B cell (primary cell): Measurements from ENCODE around the gene LDB3. TPM values are rescaled to one million over a fixed set of nuclear protein-coding genes. Genes with fewer than 3 reads are reported as not detected.

Experiments
- ATAC-seq: fragments of 200-7000 bp; cut with Tn5 transposase; one replicate; pipeline ENCODE4 v1.10.0; 2021; ENCODE audit warnings: low read depth, mild to moderate bottlenecking, moderate number of reproducible peaks, moderate library complexity
- CTCF ChIA-PET: fragments of 350-600 bp; sonication (Branson Sonifier 250); formaldehyde crosslinking; loops from one replicate; lab custom pipeline; 2021; ENCODE audit warnings: antibody characterized with exemption, inconsistent platforms; lab: Charles Lee
- POLR2A ChIA-PET: fragments of 350-600 bp; sonication (Branson Sonifier 250); formaldehyde crosslinking; loops from one replicate; lab custom pipeline; 2021; ENCODE audit warnings: antibody characterized with exemption; lab: Charles Lee
- DNase-seq: peaks from one replicate; pipeline ENCODE4 v3.0.0; 2013
- H2AFZ ChIP-seq: 2 replicates; pipeline ENCODE4 v1.6.1; 2012; ENCODE audit warnings: mild to moderate bottlenecking, low read depth, low read length; ENCODE audit not compliant: insufficient read depth, poor library complexity, severe bottlenecking
- H3K27ac ChIP-seq, 2 donors: 1 replicate in 1 of 2; 2 replicates in 1 of 2; pipeline ENCODE4 v1.5.1; 2012 to 2013; ENCODE audit warnings: low read length in 2 of 2, mild to moderate bottlenecking in 2 of 2, moderate library complexity in 1 of 2
- H3K27me3 ChIP-seq, 4 experiments: fragments of 200-600 bp in 1 of 4; sonication (generic) in 1 of 4; replicated peaks in 1 of 4; 1 replicate in 2 of 4; 2 replicates in 2 of 4; pipeline versions ENCODE4 v1.6.1 to v1.7.0; 2013 to 2016; ENCODE audit warnings: low read length in 3 of 4, mild to moderate bottlenecking in 2 of 4, mixed read lengths in 1 of 4, moderate library complexity in 1 of 4; ENCODE audit not compliant: insufficient read depth in 4 of 4, control insufficient read depth in 3 of 4; ENCODE audit errors: control extremely low read depth in 1 of 4
- H3K36me3 ChIP-seq, 2 experiments: replicated peaks in 1 of 2; 1 replicate in 1 of 2; 2 replicates in 1 of 2; pipeline versions ENCODE4 v1.6.1 to v1.7.1; 2013; ENCODE audit warnings: low read length in 1 of 2; ENCODE audit not compliant: insufficient read depth in 2 of 2, control insufficient read depth in 1 of 2; ENCODE audit errors: control extremely low read depth in 1 of 2, extremely low read depth in 1 of 2
- H3K4me1 ChIP-seq, 2 donors: fragments of 200-600 bp in 1 of 2; sonication (generic) in 1 of 2; 1 replicate in 1 of 2; 2 replicates in 1 of 2; pipeline versions ENCODE4 v1.5.1 to v1.6.1; 2013 to 2017; ENCODE audit warnings: low read length in 2 of 2; ENCODE audit not compliant: control insufficient read depth in 2 of 2, insufficient read depth in 2 of 2
- H3K4me2 ChIP-seq: replicated peaks from 2 replicates; pipeline ENCODE3; 2012; ENCODE audit warnings: mild to moderate bottlenecking, low read depth, low read length; ENCODE audit not compliant: poor library complexity, severe bottlenecking
- H3K4me3 ChIP-seq, 5 experiments: fragments of 200-600 bp in 1 of 5; sonication (generic) in 1 of 5; 1 replicate in 3 of 5; 2 replicates in 2 of 5; pipeline versions ENCODE4 v1.5.1 to v1.7.0; 2011 to 2016; ENCODE audit warnings: low read length in 4 of 5, mild to moderate bottlenecking in 4 of 5, low read depth in 2 of 5, control low read depth in 1 of 5, moderate library complexity in 1 of 5; ENCODE audit not compliant: insufficient read depth in 1 of 5; ENCODE audit errors: control extremely low read depth in 1 of 5, extremely low read depth in 1 of 5
- H3K79me2 ChIP-seq: fragments of 200-600 bp; sonication (generic); one replicate; pipeline ENCODE4 v1.6.0; 2016; ENCODE audit warnings: low read length; ENCODE audit not compliant: control insufficient read depth, insufficient read depth
- H3K9ac ChIP-seq: fragments of 200-600 bp; sonication (generic); 2 replicates; pipeline ENCODE4 v1.6.1; 2017; ENCODE audit warnings: mild to moderate bottlenecking, low read length, moderate library complexity
- H3K9me3 ChIP-seq, 3 donors: one replicate each; pipeline versions ENCODE4 v1.6.1 to v1.7.1; 2013; ENCODE audit warnings: low read length in 2 of 3; ENCODE audit not compliant: control insufficient read depth in 2 of 3, insufficient read depth in 1 of 3; ENCODE audit errors: control extremely low read depth in 1 of 3
- H4K20me1 ChIP-seq: 2 replicates; pipeline ENCODE4 v1.6.0; 2012; ENCODE audit warnings: mild to moderate bottlenecking, low read length; ENCODE audit not compliant: insufficient read depth, control insufficient read depth, poor library complexity, severe bottlenecking
- H3K27ac Mint-ChIP-seq: one replicate; pipeline ENCODE4 v1.8.0; 2021; ENCODE audit warnings: mixed read lengths
- H3K27me3 Mint-ChIP-seq: one replicate; pipeline ENCODE4 v1.8.0; 2021; ENCODE audit warnings: mixed read lengths
- H3K4me1 Mint-ChIP-seq: one replicate; pipeline ENCODE4 v1.8.0; 2021; ENCODE audit warnings: mixed read lengths
- H3K4me3 Mint-ChIP-seq: one replicate; pipeline ENCODE4 v1.8.0; 2021; ENCODE audit warnings: mixed read lengths
- H3K9me3 Mint-ChIP-seq: one replicate; pipeline ENCODE4 v1.8.0; 2022; ENCODE audit warnings: mixed read lengths; ENCODE audit not compliant: insufficient read depth
- EZH2 ChIP-seq: IDR thresholded peaks from 2 replicates; pipeline ENCODE4 v1.6.1; 2012; ENCODE audit warnings: borderline replicate concordance, low read depth, mild to moderate bottlenecking, moderate library complexity, low read length; ENCODE audit not compliant: insufficient read depth, poor library complexity, severe bottlenecking
- WGBS: methylation state at CpG from one replicate; pipeline ENCODE4 v1.1.5; 2013; ENCODE audit warnings: missing lambda C conversion rate; ENCODE audit not compliant: insufficient coverage; 5-methylcytosine and 5-hydroxymethylcytosine counted together
- intact Hi-C: fragments of 100-400 bp; cut with micrococcal nuclease; formaldehyde crosslinking; loops from one replicate; pipeline ENCODE4 v1.10.0; 2022
- polyA plus RNA-seq: library from polyadenylated mRNA; depleted of rRNA; stranded (reverse); fragments of >200 nt; gene quantifications from 2 replicates; pipeline ENCODE4 v1.2.3, GENCODE V29; 2012
- total RNA-seq, 2 donors: library from RNA; stranded (reverse); fragments of 120-200 nt in 1 of 2; gene quantifications; 1 replicate in 1 of 2; 2 replicates in 1 of 2; pipeline versions ENCODE4 v1.2.3 to v1.2.4, GENCODE V29; 2013 to 2022
- TF ChIP-seq, protein P1 (sequence below): fragments of 200-600 bp; IDR thresholded peaks from one replicate; pipeline ENCODE4 v1.8.0; 2022; ENCODE audit warnings: antibody characterized with exemption, mild to moderate bottlenecking

The LDB3 gene
- total and polyA plus RNA-seq, 2 donors (not counting 1 experiment from before 2014, with no cell fraction given) = 0.01 to 0.07 TPM

DNA sequence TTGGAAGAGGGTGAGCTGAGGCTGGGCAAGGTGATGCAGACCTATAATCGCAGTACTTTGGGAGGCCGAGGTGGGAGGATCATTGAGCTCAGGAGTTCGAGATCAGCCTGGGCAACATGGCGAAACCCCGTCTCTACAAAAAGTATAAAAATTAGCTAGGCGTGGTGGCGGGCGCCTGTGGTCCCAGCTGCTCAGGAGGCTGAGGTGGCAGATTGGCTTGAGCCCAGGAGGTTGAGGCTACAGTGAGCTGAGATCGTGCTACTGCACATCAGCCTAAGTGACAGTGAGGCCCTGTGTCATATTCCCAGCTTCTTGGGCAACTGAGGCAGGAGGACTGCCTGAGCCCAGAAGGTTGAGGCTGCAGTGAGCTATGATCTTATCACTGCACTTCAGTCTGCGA is 101.7 kb downstream of the LDB3 start:
- 100% methylated on average over 7 of the region's 10 CpGs for whole genome bisulfite sequencing
- H3K27me3 ChIP-seq = peaks cover 0 to 5% (median 0%) of the 10 kb centered on the region in 4 experiments
- ChIA-PET CTCF (no interaction called here), POLR2A (interaction anchor here (0.6 kb wide), 1 partner anchor 65 kb away, joined by 5 read pairs; no protein-coding TSS in a partner anchor)
- H4K20me1 ChIP-seq = no peaks in the 10 kb centered on the region
- H3K4me1 ChIP-seq = no peaks in the 10 kb centered on the region
- intact Hi-C loops = no loop called here
- no peaks in the 10 kb centered on the region for H3K9me3 ChIP-seq
- Mint-ChIP-seq H3K27me3 (peaks cover 2% of the 10 kb centered on the region), H3K9me3 (no peaks in the 10 kb centered on the region), H3K4me3 (no peak overlapping the region), H3K27ac (no peak overlapping the region), H3K4me1 (peaks cover 5% of the 10 kb centered on the region)
- H3K36me3 ChIP-seq = no peaks in the 10 kb centered on the region
- H3K4me3 ChIP-seq = no peak overlapping the region
- H2AFZ ChIP-seq = no peak overlapping the region
- DNase-seq = no peak
- H3K4me2 ChIP-seq = no peak overlapping the region
- TF ChIP-seq EZH2 = no peak
- TF ChIP-seq, protein P1, sequence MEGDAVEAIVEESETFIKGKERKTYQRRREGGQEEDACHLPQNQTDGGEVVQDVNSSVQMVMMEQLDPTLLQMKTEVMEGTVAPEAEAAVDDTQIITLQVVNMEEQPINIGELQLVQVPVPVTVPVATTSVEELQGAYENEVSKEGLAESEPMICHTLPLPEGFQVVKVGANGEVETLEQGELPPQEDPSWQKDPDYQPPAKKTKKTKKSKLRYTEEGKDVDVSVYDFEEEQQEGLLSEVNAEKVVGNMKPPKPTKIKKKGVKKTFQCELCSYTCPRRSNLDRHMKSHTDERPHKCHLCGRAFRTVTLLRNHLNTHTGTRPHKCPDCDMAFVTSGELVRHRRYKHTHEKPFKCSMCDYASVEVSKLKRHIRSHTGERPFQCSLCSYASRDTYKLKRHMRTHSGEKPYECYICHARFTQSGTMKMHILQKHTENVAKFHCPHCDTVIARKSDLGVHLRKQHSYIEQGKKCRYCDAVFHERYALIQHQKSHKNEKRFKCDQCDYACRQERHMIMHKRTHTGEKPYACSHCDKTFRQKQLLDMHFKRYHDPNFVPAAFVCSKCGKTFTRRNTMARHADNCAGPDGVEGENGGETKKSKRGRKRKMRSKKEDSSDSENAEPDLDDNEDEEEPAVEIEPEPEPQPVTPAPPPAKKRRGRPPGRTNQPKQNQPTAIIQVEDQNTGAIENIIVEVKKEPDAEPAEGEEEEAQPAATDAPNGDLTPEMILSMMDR = no peak
- no peaks in the 10 kb centered on the region for H3K79me2 ChIP-seq
- no peak overlapping the region for H3K9ac ChIP-seq
- ATAC-seq = no peak
- no peak overlapping the region for H3K27ac ChIP-seq

DNA sequence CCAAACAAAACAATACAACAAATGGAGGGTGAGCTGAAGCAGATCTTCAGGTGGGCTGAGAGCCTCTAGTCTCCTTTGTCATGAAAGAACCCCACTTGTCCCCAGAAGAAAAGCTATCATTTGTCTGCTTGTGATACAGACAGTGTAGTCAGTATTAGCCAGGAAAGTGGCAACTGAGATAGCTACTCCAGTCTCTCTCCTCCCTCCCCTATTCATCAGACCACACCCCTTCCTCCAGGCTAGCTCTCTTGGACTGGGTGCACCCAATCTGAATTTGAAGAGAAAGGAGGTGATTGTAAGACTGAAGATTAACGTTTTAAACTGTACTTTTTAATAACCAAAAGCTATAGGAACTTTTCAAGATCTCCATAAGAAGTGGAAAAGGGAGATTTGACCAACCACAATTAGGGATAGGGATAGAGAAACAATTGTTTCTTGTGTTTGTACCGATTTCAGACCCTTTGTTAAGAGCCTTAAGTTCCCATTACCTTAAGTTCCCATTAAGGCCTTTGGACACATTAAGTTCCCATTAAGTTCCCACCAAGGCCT is 102.2 kb downstream of the LDB3 start:
- no peak overlapping the region for H3K27ac ChIP-seq
- POLR2A ChIA-PET = interaction anchor here (0.6 kb wide), 1 partner anchor 65 kb away, joined by 5 read pairs; no protein-coding TSS in a partner anchor
- CTCF ChIA-PET = interaction anchor here (0.8 kb wide), 1 partner anchor 58 kb away, joined by 3 read pairs; no protein-coding TSS in a partner anchor
- DNase-seq (no peak), ATAC-seq (no peak)
- no peak overlapping the region for H3K4me3 Mint-ChIP-seq
- peaks cover 2% of the 10 kb centered on the region for H3K27me3 Mint-ChIP-seq
- intact Hi-C loops = no loop called here
- no peaks in the 10 kb centered on the region for H3K36me3 ChIP-seq
- peaks cover 0 to 5% (median 0%) of the 10 kb centered on the region in 4 experiments for H3K27me3 ChIP-seq
- H3K9me3 ChIP-seq = no peaks in the 10 kb centered on the region
- no peak overlapping the region for H3K27ac Mint-ChIP-seq
- no peak overlapping the region for H3K4me3 ChIP-seq
- H3K9ac ChIP-seq = no peak overlapping the region
- TF ChIP-seq, protein P1 = no peak
- TF ChIP-seq EZH2 = no peak
- no CpG with 5 or more reads among the region's 2 CpGs for whole genome bisulfite sequencing
- no peaks in the 10 kb centered on the region for H3K9me3 Mint-ChIP-seq
- H3K4me2 ChIP-seq = no peak overlapping the region
- no peaks in the 10 kb centered on the region for H3K79me2 ChIP-seq
- H2AFZ ChIP-seq = no peak overlapping the region
- no peaks in the 10 kb centered on the region for H4K20me1 ChIP-seq
- no peaks in the 10 kb centered on the region for H3K4me1 ChIP-seq
- H3K4me1 Mint-ChIP-seq = peaks cover 5% of the 10 kb centered on the region
